H7 (cell line): Measurements from ENCODE around the gene LMBR1L. TPM values are rescaled to one million over a fixed set of nuclear protein-coding genes. Genes with fewer than 3 reads are reported as not detected.
A peak's percentile ranks its signal among the peaks of the same experiment; 100 is the strongest.
"Not testable (repeated sequence)": the region's sequence is repeated elsewhere in the genome, so short reads cannot be mapped to it uniquely, and the experiment has no call there.

Source experiments
- DNase-seq: peaks from one replicate; pipeline ENCODE4 v3.0.0; 2012
- H3K27me3 ChIP-seq: 2 replicates; pipeline ENCODE4 v1.6.0; 2011; ENCODE audit warnings: mild to moderate bottlenecking, low read length; ENCODE audit not compliant: control insufficient read depth, insufficient read depth
- H3K36me3 ChIP-seq: replicated peaks from 2 replicates; pipeline ENCODE4 v1.5.1; 2011; ENCODE audit warnings: low read length; ENCODE audit not compliant: control insufficient read depth, insufficient read depth
- H3K4me3 ChIP-seq: 2 replicates; pipeline ENCODE4 v1.5.1; 2011; ENCODE audit warnings: low read depth, mild to moderate bottlenecking, control low read depth, low read length, moderate library complexity; ENCODE audit not compliant: insufficient read depth
- total RNA-seq: library from RNA; depleted of rRNA; stranded (reverse); fragments of >200 nt; shearing (Covaris generic); gene quantifications from 2 replicates; pipeline ENCODE4 v1.2.3, GENCODE V29; 2014

LMBR1L gene
- total RNA-seq, 1 experiment from 2014 or later, result 63.0 TPM

- Histone ChIP-seq H3K27me3 (no peaks in the 10 kb centered on the region), H3K36me3 (peaks cover 18% of the 10 kb centered on the region), H3K4me3 (peak overlapping the region; percentile 99)
- DNase-seq, result peak; percentile 91
These were observed 19.8 kb upstream of the LMBR1L start for GRCh38 chr12:49130151-49131050.

DNA sequence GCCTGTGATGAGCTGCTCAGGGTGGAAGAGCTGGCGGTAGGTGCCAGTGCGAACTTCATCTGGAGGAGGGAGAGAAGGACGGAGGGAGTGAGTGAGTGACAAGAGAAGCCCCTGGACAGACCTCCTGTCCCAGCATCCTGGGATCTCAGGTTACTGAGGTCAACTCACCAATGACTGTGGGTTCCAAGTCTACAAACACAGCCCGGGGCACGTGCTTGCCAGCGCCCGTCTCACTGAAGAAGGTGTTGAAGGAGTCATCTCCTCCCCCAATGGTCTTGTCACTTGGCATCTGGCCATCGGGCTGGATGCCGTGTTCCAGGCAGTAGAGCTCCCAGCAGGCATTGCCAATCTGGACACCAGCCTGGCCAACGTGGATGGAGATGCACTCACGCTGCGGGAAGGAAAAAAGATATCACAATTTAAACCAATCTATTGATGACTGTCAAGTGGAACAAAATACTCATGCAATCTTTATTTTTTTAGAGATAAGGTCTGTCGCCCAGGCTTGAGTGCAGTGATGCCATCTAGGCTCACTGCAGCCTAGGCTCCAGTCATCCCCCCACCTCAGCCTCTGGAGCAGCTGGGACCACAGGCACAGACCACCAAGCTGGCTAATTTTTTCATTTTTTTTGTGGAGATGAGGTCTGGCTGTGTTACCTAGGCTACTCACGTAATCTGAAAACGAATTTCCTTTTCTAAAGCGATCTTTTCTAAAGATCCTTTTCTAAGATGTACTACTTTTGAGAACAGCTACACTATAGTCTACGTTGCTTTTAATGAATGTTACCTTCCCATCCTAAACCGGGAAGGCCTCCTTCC is 18.9 kb upstream of the LMBR1L start:
- Histone ChIP-seq H3K36me3 (peaks cover 18% of the 10 kb centered on the region), H3K27me3 (no peaks in the 10 kb centered on the region), H3K4me3 (peak overlapping the region; percentile 99)
- DNase-seq, result no peak

DNA sequence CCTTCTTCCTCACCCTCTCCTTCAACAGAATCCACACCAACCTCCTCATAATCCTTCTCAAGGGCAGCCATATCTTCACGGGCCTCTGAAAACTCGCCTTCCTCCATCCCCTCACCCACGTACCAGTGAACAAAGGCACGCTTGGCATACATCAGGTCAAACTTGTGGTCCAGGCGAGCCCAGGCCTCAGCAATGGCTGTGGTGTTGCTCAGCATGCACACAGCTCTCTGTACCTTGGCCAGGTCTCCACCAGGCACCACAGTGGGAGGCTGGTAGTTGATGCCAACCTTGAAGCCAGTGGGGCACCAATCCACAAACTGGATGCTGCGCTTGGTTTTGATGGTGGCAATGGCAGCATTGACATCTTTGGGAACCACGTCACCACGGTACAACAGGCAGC is 17.3 kb upstream of the LMBR1L start:
- H3K36me3 ChIP-seq, result peaks cover 18% of the 10 kb centered on the region
- not testable (repeated sequence) for H3K4me3 ChIP-seq, DNase-seq, H3K27me3 ChIP-seq

GRCh38 chr12:49126852-49127763 is 16.5 kb upstream of the LMBR1L start:
- peaks cover 18% of the 10 kb centered on the region for H3K36me3 ChIP-seq
- no peaks in the 10 kb centered on the region for H3K27me3 ChIP-seq
- H3K4me3 ChIP-seq, result no peak overlapping the region
- DNase-seq, result no peak

GRCh38 chr12:49121047-49121696 is 10.5 kb upstream of the LMBR1L start:
- Histone ChIP-seq H3K4me3 (no peak overlapping the region), H3K36me3 (no peaks in the 10 kb centered on the region), H3K27me3 (no peaks in the 10 kb centered on the region)
- peak; percentile 87 for DNase-seq

DNA sequence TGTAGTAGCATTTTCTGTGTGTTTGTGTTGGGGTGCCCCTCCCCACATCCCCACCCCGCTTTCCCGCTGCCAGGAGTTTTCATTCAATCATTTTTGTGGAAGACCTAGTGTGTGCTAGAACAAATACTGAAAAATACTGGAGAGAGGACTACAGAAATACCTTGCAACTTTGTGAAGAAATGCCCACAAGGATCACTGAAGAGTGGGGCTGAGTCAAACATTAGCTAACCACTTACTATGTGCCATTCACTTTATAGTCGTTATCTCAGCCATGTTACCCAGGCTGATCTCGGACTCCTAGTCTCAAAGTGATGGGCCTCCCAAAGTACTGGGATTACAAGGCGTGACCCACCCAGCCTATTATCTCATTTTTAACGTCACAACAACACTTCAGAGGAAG is 559 bp upstream of the LMBR1L start:
- H3K36me3 ChIP-seq, result peaks cover 2% of the 10 kb centered on the region
- peak overlapping the region; percentile 92 for H3K4me3 ChIP-seq
- no peak for DNase-seq
- H3K27me3 ChIP-seq, result no peaks in the 10 kb centered on the region

- peak overlapping the region; percentile 92 for H3K4me3 ChIP-seq
- H3K27me3 ChIP-seq, result no peaks in the 10 kb centered on the region
- peak; percentile 88 for DNase-seq
- peaks cover 4% of the 10 kb centered on the region for H3K36me3 ChIP-seq
These were observed 795 bp downstream of the LMBR1L start for GRCh38 chr12:49109641-49110463.

- peaks cover 6% of the 10 kb centered on the region for H3K36me3 ChIP-seq
- no peak overlapping the region for H3K4me3 ChIP-seq
- no peaks in the 10 kb centered on the region for H3K27me3 ChIP-seq
- DNase-seq, result no peak
These were observed 1.7 kb downstream of the LMBR1L start for GRCh38 chr12:49108958-49109404.

DNA sequence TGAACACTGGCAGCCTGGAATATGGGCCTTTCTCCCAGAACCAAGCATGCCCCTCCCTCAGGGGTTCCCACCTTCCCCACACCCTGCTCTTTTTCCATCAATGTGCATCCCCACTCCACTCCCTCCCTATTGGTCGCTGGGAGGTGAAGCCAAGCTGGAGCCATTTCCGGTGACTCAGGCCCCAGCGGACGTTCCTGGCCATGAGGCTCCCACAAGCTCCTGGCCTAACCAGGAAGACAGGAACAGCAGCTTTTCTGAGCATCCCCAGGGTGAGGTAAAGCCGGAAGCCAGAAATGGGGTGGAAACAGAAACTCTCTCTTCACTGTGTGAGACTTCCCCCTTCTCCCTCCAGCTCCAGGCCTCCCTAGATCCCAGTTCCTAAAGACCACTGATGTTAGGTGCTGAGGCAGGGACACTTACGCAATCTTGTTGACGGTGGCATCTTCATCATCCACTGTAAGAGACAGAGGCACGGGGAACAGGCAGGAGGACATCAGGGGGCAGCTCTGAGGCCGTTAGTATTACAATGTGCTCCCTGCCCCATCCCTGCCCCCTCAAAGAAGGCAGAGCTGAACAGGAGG is 5.1 kb downstream of the LMBR1L start:
- Histone ChIP-seq H3K27me3 (no peaks in the 10 kb centered on the region), H3K4me3 (no peak overlapping the region), H3K36me3 (peaks cover 27% of the 10 kb centered on the region)
- DNase-seq, result no peak

DNA sequence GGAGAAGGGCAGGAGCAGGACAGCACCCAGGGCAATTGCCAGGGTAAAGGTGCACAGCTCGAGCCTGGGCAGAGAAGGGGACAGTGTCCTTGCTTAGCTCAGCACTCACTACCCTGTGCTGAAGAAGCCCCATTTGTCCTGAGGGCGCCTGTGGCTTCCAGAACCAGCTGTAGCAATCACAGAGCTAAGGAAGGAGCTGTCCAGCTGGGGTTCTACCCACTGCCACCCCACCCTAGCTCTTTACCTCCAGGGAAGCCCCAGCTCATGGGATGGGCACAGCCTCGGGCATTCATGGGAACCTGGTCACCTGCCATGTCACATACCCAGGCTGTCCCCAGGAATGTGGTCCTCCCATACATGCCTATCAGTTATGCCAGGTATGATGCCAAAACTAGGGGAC is 5.8 kb downstream of the LMBR1L start:
- no peak for DNase-seq
- no peak overlapping the region for H3K4me3 ChIP-seq
- H3K36me3 ChIP-seq, result peaks cover 30% of the 10 kb centered on the region
- no peaks in the 10 kb centered on the region for H3K27me3 ChIP-seq

DNA sequence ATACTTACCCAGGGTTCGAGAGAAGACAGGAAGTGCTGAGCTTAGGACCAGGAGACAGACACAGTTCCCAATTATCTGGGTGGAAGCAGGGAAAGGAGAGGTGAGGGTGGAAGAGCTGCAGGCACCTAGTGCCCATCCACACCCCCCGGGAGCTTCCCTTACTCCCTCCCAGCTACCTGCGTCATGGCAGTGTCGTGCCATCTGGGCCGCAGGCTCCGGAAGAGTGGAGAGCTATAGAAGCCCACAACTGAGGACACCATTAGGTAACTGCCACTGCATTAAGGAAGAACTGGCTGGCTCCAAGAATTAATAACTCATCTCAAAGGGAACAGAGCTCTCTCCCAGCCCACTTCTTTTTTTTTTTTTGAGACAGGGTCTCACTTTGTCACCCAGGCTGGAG is 10.3 kb downstream of the LMBR1L start:
- peaks cover 6% of the 10 kb centered on the region for H3K27me3 ChIP-seq
- no peak for DNase-seq
- peaks cover 37% of the 10 kb centered on the region for H3K36me3 ChIP-seq
- no peak overlapping the region for H3K4me3 ChIP-seq

GRCh38 chr12:49098703-49099102 is 11.9 kb downstream of the LMBR1L start:
- H3K36me3 ChIP-seq, result peaks cover 33% of the 10 kb centered on the region
- DNase-seq, result no peak
- H3K27me3 ChIP-seq, result peaks cover 22% of the 10 kb centered on the region
- no peak overlapping the region for H3K4me3 ChIP-seq

DNA sequence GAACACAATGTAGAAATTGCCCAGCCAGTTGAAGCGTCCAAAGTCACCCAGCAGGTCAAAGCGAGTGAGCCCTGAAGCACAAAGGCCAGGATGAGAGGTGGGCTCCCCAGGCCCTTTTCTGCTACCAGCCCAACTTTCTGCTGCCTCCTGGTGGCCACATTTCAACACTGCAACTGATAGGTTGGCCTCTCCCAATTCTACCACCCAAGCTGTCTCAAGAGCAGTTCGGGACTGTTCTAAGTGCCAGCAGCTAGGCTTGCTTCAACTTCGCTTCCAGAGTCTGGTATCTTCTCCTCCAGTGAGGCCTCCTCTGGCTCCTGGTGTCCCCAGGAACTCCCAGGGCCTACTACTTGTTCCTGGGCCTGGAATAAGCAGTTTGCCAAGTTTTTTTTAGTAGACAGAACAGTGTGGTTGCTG is 12.6 kb downstream of the LMBR1L start:
- H3K36me3 ChIP-seq, result peaks cover 30% of the 10 kb centered on the region
- peaks cover 29% of the 10 kb centered on the region for H3K27me3 ChIP-seq
- DNase-seq, result peak; percentile 90

More for the DNA sequence above, 12.6 kb downstream of the LMBR1L start:
- no peak overlapping the region for H3K4me3 ChIP-seq
